SKM-1 treated with dmso at 0.1 percent for 144 hours (cell line): ENCODE results near the gene CD81.

Experiments used
- DNase-seq: peaks from one replicate; lab custom pipeline; 2025; ENCODE audit not compliant: unreplicated experiment; lab: John Stamatoyannopoulos, UW

CD81 gene

DNA sequence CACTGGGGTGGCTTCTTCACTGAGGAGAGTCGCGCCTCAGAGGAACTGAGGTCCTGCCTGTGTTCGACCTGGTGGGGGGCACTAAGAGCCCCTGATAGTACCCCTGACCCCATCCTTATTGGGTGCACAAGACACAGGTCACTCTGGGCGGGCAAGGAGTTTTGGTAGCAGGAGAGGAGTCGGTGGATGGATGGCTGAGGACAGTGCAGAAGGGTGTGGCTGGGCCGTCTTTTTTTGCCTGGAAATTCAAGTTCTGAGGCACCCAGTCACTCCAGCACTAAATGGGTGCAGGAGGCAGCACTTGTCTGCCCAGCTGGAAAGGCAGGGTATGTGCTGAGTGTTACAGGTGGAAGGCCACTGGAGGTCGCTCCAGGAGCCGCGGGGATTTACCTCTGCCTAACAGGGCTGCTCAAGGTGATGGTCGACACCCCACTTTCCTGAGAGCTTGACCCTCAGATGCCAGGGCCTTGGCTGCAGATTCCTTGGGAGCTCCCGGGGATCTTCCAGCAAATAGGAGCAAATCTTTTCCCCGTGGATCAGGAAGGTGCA lies 24.4 kb downstream of the CD81 start:
- DNase-seq = no peak

GRCh38 chr11:2402106-2402505 lies 25.0 kb downstream of the CD81 start:
- no peak for DNase-seq

- DNase-seq = no peak
Measured at GRCh38 chr11:2402890-2403645, 26.0 kb downstream of the CD81 start.

- no peak for DNase-seq
Measured at GRCh38 chr11:2404735-2405196, 27.7 kb downstream of the CD81 start.

DNA sequence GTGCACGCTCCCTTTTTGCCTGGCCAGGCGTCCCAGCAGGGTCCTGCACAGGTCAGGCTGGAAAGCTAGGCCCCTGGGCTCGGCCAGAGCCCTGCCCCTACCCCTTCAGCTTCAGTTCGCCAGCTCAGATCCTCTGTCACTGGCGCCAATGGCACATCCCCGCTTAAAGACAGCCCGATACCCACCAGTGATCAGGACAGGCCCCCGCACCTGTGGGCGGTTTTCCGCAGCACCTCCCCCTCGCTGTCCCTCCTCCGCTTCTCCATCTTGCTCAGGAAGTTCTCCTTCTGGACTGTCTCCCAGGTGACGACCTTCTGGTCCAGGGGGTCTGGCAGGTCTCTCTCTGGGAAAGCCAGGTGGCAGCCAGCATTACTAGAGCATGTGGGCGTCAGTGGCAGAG lies 29.3 kb downstream of the CD81 start:
- no peak for DNase-seq

- no peak for DNase-seq
Measured at GRCh38 chr11:2406878-2407410, 29.8 kb downstream of the CD81 start.

- DNase-seq = no peak
Measured at GRCh38 chr11:2408671-2409070, 31.6 kb downstream of the CD81 start.

DNA sequence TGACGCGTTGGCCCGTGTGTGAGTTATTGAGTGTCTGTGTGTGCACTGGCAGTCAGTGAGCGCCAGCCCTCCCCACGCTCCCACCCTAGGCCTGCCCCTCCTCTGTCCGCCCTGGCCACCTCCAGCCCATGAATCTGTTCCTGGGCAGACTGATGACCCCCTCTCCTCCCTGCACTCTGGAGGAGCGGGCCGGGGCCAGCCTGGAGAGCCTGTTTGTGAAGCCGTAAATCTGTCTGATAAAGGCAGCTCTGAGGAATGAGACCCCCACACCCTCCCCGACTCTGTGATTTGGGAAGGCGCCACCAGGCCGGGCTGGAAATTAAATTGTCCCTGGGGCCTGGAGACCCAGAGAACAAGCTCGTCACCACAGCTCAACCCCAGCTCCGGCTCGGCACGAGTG lies 32.0 kb downstream of the CD81 start:
- DNase-seq = no peak

- DNase-seq = no peak
Measured at GRCh38 chr11:2409611-2410468, 32.7 kb downstream of the CD81 start.

DNA sequence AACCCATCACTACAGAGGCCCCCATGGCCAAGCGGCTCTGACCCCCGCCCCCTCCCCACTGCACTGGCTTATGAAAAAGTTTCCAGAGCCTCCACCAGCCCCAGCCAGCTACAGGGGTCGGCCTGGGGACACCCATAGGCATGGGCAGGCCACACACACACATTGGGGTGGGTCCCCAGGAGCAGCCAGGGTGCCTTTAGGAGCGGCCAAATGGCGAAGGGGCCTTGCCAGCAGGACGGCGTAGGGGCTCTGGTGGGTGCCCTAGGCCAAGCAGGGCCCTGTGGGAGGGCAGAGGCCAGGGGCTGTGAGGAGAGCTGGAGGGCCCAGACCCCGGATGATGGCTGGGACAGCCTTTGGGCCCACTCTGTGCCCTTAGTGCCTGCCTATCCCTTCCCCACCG lies 33.5 kb downstream of the CD81 start:
- DNase-seq = no peak

DNA sequence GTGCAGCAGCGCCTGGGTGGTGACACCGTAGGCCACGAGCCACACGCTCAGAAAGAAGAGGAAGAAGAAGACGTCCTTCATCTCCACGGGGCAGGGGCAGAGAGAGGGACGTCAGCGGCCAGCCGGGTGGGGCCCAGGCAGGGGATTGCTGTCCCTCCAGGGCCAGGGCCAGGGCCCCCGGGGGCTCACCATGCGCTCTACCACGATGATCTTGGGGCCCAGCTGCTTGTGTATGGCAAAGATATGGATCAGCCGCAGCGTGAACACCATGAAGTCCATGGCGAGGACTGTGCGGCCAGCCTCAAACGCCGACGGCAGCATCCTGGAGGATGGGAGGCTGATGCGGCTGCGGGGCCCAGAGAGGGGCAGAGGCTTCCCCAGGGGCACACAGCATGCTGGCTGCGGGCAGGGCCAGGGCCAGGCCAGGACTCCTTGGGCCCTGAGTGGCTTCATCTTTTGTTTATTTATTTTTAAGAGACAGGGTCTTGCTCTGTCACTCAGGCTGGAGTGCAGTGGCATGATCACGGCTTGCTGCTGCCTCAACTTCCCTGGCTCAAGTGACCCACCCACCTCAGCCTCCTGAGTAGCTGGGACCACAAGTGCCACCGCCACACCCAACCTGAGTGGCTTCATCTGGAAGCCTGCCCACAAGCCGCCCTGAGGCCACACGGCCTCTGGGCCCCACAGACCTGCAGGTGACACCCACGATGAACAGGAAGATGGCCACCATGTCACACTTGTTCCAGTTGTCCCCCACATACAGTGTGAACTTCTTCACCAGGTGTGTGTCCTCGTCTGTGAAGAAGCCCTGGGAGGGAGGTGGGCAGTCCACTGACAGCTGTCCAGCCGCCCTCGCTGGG lies 34.6 kb downstream of the CD81 start:
- no peak for DNase-seq

DNA sequence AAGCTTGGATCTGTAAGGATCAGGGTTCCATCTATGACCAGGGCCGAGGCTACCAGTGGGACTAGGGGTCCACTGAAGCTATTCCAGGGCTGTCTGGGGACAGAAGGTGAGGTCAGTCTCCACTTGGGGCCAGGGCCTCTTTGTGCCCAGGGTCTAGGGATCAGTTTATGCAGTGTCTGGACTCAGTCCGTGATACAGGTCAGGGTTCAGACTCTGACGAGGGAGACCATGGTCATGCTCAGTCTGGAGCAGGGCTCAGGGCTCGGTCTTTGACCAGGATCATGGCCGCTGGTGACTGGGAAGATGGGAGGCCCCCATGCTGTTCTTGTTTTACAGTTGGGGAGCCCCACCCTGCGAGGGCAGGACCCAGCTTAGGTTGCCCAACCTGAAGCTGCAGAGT lies 35.2 kb downstream of the CD81 start:
- no peak for DNase-seq

GRCh38 chr11:2413742-2414579 lies 36.9 kb downstream of the CD81 start:
- DNase-seq = no peak

GRCh38 chr11:2414616-2415015 lies 37.5 kb downstream of the CD81 start:
- DNase-seq = no peak

DNA sequence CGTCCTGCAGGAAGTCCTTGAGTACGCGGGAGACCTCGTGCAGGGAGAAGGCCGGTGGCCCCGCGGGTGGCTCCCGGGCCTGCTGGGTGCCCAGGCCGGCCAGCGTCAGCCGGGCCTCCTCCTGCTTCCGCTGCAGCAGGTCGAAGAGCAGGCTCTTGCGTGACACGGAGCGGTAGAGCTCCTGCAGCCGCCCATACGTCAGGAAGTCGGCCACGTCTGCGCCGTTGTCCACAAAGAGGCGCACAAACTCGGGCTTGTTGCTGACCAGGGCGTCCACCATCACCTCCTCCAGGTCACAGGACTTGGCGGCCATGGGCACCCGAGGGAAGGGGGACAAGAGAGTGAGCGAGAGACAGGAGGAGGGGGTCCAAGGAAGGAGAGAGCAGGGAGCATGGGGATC lies 38.1 kb downstream of the CD81 start:
- no peak for DNase-seq

DNA sequence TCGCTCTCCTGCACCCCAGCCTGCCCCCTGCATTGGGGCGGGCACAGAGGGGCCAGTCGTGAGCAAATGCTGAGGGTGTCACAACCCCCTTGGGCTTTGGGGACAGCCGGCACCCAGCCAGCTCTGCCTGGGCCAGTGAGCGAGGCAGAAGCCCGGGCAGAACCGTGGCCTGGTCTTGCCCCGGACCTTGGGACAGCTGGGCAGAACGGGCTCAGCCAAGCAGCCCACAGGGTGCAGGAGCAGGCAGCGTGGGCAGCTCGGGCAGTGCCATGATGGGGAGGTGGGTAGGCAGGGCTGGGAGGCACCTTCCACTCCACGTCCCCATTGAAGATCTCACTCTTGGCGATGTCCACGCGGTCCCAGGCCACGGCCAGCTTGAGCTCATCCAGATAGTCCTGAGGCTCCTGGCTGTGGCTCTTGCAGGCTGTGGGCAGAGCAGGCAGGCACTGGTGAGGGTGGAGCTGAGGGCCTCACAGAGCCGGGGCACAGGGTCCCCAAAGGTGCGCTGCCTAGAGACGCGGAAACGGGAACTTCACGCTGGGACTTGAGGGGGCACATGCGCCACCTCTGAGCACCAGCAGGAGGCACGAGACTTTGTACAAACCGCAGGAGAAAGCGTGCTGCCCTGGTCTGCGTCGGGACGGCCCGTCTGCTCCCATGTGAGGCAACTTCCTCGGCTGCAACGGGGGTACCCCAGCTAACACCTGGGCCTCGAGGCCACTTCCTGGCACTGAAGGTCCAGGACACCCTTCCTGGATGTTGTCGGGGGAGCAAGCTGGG lies 38.7 kb downstream of the CD81 start:
- no peak for DNase-seq

DNA sequence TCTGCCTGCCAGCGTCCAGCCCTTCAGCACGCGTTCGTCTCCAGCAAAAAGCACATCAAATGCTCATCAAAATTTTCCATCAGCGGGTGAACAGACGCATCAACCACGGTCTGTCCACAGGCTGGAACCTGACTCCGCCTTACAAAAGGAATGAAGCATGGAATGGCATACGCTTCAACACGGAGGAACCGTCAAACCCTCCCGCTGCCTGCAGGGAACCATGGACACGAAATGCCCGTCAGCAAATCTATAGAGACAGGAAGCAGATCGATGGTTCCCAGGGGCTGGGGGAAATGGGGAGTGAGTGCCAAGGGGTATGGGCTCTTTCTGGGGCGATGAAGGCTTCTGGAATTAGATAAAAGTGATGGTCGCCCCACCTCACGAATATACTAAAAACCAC lies 39.7 kb downstream of the CD81 start:
- DNase-seq = no peak

DNA sequence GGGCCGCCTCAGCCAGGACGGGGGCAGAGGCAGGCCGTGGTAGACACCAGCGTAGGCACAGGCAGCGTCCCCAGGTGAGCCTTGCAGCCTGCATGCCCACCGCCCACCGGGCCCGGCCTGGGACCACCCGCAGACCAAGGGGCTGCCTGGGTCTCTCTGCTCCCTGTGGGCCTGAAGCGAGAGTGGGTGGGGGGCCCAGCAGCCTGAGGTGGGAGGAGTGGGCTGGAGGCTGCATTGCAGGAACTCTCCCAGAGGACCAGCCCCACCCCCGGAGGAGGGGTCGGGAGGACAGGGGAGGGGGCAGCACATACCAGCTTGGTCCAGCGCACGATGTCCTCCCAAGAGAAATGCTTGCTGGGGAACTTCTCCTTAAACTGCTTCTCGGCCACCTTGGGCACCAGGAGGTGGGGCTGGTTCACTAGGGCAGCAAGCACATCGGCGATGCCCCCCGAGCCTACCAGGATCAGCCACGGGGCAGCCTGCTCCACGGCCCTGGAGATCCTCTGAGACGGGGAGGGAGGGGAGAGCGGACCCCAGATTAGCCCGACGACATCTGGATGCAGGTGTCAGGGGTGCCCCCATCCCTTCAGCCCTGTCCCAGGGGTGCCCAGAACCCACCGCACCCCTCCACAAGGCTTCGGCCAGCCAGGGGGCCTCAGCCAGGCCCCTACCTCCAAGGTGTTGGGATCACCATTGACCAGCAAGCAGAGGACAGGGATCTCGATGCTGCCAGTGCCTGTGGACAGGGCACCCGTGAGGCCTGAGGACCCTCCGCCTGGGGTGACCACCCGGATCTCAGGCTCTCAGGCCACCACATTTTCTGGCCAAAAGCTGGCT lies 41.0 kb downstream of the CD81 start:
- no peak for DNase-seq
